NCI-H82 (cell line): Measurements from ENCODE around the gene KHSRP.
A peak's percentile ranks its signal among the peaks of the same experiment; 100 is the strongest.
"Not testable (repeated sequence)": the region's sequence is repeated elsewhere in the genome, so short reads cannot be mapped to it uniquely, and the experiment has no call there.

Experiments used
- DNase-seq: peaks from one replicate; lab custom pipeline; 2025; lab: John Stamatoyannopoulos, UW

Gene KHSRP

GRCh38 chr19:6417713-6418561 is 6.7 kb downstream of the KHSRP start:
- DNase-seq = no peak

- no peak for DNase-seq
Observed at GRCh38 chr19:6416658-6417405, 7.8 kb downstream of the KHSRP start.

GRCh38 chr19:6415591-6416190 is 8.9 kb downstream of the KHSRP start:
- no peak for DNase-seq

- no peak for DNase-seq
Observed at GRCh38 chr19:6414793-6415590, 9.6 kb downstream of the KHSRP start.

GRCh38 chr19:6413721-6414643 is 10.6 kb downstream of the KHSRP start:
- no peak for DNase-seq

GRCh38 chr19:6413291-6413690 is 11.3 kb downstream of the KHSRP start:
- DNase-seq = no peak

- peak; percentile 67 for DNase-seq
Observed at GRCh38 chr19:6412447-6413091, 12.0 kb downstream of the KHSRP start.

GRCh38 chr19:6412061-6412446 is 12.6 kb downstream of the KHSRP start:
- DNase-seq = no peak

- no peak for DNase-seq
Observed at GRCh38 chr19:6409346-6409745, 15.3 kb downstream of the KHSRP start.

- no peak for DNase-seq
Observed at GRCh38 chr19:6406401-6406800, 18.2 kb downstream of the KHSRP start.

GRCh38 chr19:6402837-6403608 is 21.6 kb downstream of the KHSRP start:
- DNase-seq = no peak

- DNase-seq = no peak
Observed at GRCh38 chr19:6402058-6402457, 22.6 kb downstream of the KHSRP start.

- DNase-seq = not testable (repeated sequence)
Observed at GRCh38 chr19:6400062-6400944, 24.3 kb downstream of the KHSRP start.

GRCh38 chr19:6396305-6396704 is 28.3 kb downstream of the KHSRP start:
- no peak for DNase-seq

- DNase-seq = no peak
Observed at GRCh38 chr19:6394831-6395230, 29.8 kb downstream of the KHSRP start.

- DNase-seq = no peak
Observed at GRCh38 chr19:6393983-6394412, 30.6 kb downstream of the KHSRP start.

- DNase-seq = peak; percentile 97
Observed at GRCh38 chr19:6393074-6393982, 31.3 kb downstream of the KHSRP start, which contains the start of gene GTF2F1. GTF2F1 (minus strand) TSS chr19:6393164; CDS start chr19:6392995, 169 bp downstream.
